ENCODE data around the gene SIGLEC14. TPM values are rescaled to one million over a fixed set of nuclear protein-coding genes. Genes with fewer than 3 reads are reported as not detected.

The SIGLEC14 gene
- total RNA-seq, 1 donor: not detected

GRCh38 chr19:51628153-51628939 lies 18.3 kb downstream of the SIGLEC14 start:
- no peaks in the 10 kb centered on the region for H4K20me1 ChIP-seq (ENCODE audit: insufficient read depth, low read length)
- no peaks in the 10 kb centered on the region for H3K27me3 ChIP-seq (ENCODE audit: insufficient read depth, low read length)

GRCh38 chr19:51627491-51628138 lies 19.0 kb downstream of the SIGLEC14 start:
- no peaks in the 10 kb centered on the region for H3K36me3 ChIP-seq (ENCODE audit: insufficient read depth, low read length)
- H4K20me1 ChIP-seq (ENCODE audit: insufficient read depth, low read length): no peaks in the 10 kb centered on the region
- TF ChIP-seq, protein P1, sequence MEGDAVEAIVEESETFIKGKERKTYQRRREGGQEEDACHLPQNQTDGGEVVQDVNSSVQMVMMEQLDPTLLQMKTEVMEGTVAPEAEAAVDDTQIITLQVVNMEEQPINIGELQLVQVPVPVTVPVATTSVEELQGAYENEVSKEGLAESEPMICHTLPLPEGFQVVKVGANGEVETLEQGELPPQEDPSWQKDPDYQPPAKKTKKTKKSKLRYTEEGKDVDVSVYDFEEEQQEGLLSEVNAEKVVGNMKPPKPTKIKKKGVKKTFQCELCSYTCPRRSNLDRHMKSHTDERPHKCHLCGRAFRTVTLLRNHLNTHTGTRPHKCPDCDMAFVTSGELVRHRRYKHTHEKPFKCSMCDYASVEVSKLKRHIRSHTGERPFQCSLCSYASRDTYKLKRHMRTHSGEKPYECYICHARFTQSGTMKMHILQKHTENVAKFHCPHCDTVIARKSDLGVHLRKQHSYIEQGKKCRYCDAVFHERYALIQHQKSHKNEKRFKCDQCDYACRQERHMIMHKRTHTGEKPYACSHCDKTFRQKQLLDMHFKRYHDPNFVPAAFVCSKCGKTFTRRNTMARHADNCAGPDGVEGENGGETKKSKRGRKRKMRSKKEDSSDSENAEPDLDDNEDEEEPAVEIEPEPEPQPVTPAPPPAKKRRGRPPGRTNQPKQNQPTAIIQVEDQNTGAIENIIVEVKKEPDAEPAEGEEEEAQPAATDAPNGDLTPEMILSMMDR (IDR thresholded peaks at IDR 0.05; ENCODE audit: extremely low read depth, low read depth, low read length): no peak
- H3K4me3 ChIP-seq (ENCODE audit: insufficient read depth, low read length): no peak overlapping the region
- H2AFZ ChIP-seq (ENCODE audit: low read length): no peak overlapping the region
- no peak for DNase-seq (ENCODE audit: insufficient read length, low spot score, missing footprints)
- H3K27me3 ChIP-seq (ENCODE audit: insufficient read depth, low read length): no peaks in the 10 kb centered on the region
- no peaks in the 10 kb centered on the region for H3K79me2 ChIP-seq (ENCODE audit: insufficient read depth, low read length)
- no peak overlapping the region for H3K27ac ChIP-seq (ENCODE audit: low read depth, low read length)
- H3K4me1 ChIP-seq (ENCODE audit: insufficient read depth, low read length): no peaks in the 10 kb centered on the region
- no peak overlapping the region for H3K4me2 ChIP-seq (ENCODE audit: insufficient read depth, low read length)
- H3K9me3 ChIP-seq (ENCODE audit: low read depth, low read length): no peaks in the 10 kb centered on the region

More at GRCh38 chr19:51628153-51628939, 18.3 kb downstream of the SIGLEC14 start:
- no peaks in the 10 kb centered on the region for H3K4me1 ChIP-seq (ENCODE audit: insufficient read depth, low read length)
- H3K27ac ChIP-seq (ENCODE audit: low read depth, low read length): no peak overlapping the region
- no peaks in the 10 kb centered on the region for H3K36me3 ChIP-seq (ENCODE audit: insufficient read depth, low read length)
- TF ChIP-seq, protein P1 (IDR thresholded peaks at IDR 0.05; ENCODE audit: extremely low read depth, low read depth, low read length): no peak
- no peaks in the 10 kb centered on the region for H3K79me2 ChIP-seq (ENCODE audit: insufficient read depth, low read length)
- H2AFZ ChIP-seq (ENCODE audit: low read length): no peak overlapping the region
- no peak for DNase-seq (ENCODE audit: insufficient read length, low spot score, missing footprints)
- no peak overlapping the region for H3K4me2 ChIP-seq (ENCODE audit: insufficient read depth, low read length)
- no peaks in the 10 kb centered on the region for H3K9me3 ChIP-seq (ENCODE audit: low read depth, low read length)
- H3K4me3 ChIP-seq (ENCODE audit: insufficient read depth, low read length): no peak overlapping the region

DNA sequence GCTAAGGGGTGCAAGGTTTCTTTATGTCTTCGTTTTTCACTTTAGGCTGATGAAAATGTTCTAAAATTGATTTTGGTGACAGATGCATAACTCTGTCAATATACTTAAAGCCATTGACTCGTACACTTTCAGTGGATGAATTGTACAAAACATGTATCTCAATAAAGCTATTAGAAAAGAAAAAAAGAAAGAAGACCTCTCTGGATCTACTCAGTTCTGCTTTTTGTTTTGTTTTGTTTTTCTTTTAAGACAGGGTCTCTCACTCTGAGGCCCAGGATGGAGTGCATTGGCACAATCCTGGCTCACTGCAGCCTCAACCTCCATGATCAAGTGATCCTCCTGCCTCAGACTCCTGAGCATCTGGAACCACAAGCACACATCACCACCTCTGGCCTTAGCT lies 19.9 kb downstream of the SIGLEC14 start:
- Histone ChIP-seq H3K36me3 (ENCODE audit: insufficient read depth, low read length) (no peaks in the 10 kb centered on the region), H3K27me3 (ENCODE audit: insufficient read depth, low read length) (no peaks in the 10 kb centered on the region), H3K27ac (ENCODE audit: low read depth, low read length) (no peak overlapping the region), H2AFZ (ENCODE audit: low read length) (no peak overlapping the region), H4K20me1 (ENCODE audit: insufficient read depth, low read length) (no peaks in the 10 kb centered on the region), H3K79me2 (ENCODE audit: insufficient read depth, low read length) (no peaks in the 10 kb centered on the region), H3K4me1 (ENCODE audit: insufficient read depth, low read length) (no peaks in the 10 kb centered on the region), H3K4me2 (ENCODE audit: insufficient read depth, low read length) (no peak overlapping the region), H3K9me3 (ENCODE audit: low read depth, low read length) (no peaks in the 10 kb centered on the region), H3K4me3 (ENCODE audit: insufficient read depth, low read length) (no peak overlapping the region)
- TF ChIP-seq, protein P1 (IDR thresholded peaks at IDR 0.05; ENCODE audit: extremely low read depth, low read depth, low read length): no peak
- no peak for DNase-seq (ENCODE audit: insufficient read length, low spot score, missing footprints)

- no peak overlapping the region for H3K4me3 ChIP-seq (ENCODE audit: insufficient read depth, low read length)
- H3K9me3 ChIP-seq (ENCODE audit: low read depth, low read length): no peaks in the 10 kb centered on the region
Observed at GRCh38 chr19:51621178-51621577, 25.4 kb downstream of the SIGLEC14 start.

More at GRCh38 chr19:51621178-51621577, 25.4 kb downstream of the SIGLEC14 start:
- Histone ChIP-seq H4K20me1 (ENCODE audit: insufficient read depth, low read length) (no peaks in the 10 kb centered on the region), H3K4me2 (ENCODE audit: insufficient read depth, low read length) (no peak overlapping the region), H3K79me2 (ENCODE audit: insufficient read depth, low read length) (no peaks in the 10 kb centered on the region), H3K27ac (ENCODE audit: low read depth, low read length) (no peak overlapping the region), H3K36me3 (ENCODE audit: insufficient read depth, low read length) (no peaks in the 10 kb centered on the region), H2AFZ (ENCODE audit: low read length) (no peak overlapping the region), H3K27me3 (ENCODE audit: insufficient read depth, low read length) (no peaks in the 10 kb centered on the region), H3K4me1 (ENCODE audit: insufficient read depth, low read length) (no peaks in the 10 kb centered on the region)
- no peak for DNase-seq (ENCODE audit: insufficient read length, low spot score, missing footprints)
- TF ChIP-seq, protein P1 (IDR thresholded peaks at IDR 0.05; ENCODE audit: extremely low read depth, low read depth, low read length): no peak

Measured in osteoblast (primary cell).